Breast epithelium (tissue), 4 donors: ENCODE results near the gene XRN1. TPM values are rescaled to one million over a fixed set of nuclear protein-coding genes. Genes with fewer than 3 reads are reported as not detected.
"Not testable (repeated sequence)": the region's sequence is repeated elsewhere in the genome, so short reads cannot be mapped to it uniquely, and the experiment has no call there.

Source experiments
- DNase-seq, 2 donors: peaks; one replicate each; pipeline ENCODE4 v3.0.0-alpha.2; 2019; ENCODE audit warnings: low spot score in 2 of 2
- H3K27ac ChIP-seq, 2 donors: fragments of 200-600 bp; sonication (generic) in 1 of 2; one replicate each; pipeline ENCODE4 v1.5.1; 2016 to 2019; ENCODE audit warnings: mild to moderate bottlenecking in 1 of 2
- H3K27me3 ChIP-seq, 2 donors: fragments of 200-600 bp; sonication (generic) in 1 of 2; one replicate each; pipeline versions ENCODE4 v1.5.1 to v1.6.0; 2017 to 2019; ENCODE audit warnings: control low read depth in 1 of 2, mild to moderate bottlenecking in 1 of 2
- H3K36me3 ChIP-seq: fragments of 200-600 bp; one replicate; pipeline ENCODE4 v1.5.1; 2019
- H3K4me1 ChIP-seq, 2 donors: fragments of 200-600 bp; sonication (generic); one replicate each; pipeline ENCODE4 v1.5.1; 2016 to 2019; ENCODE audit warnings: control low read depth in 1 of 2
- H3K4me3 ChIP-seq, 3 donors: fragments of 200-600 bp; sonication (generic); 1 replicate in 2 of 3; 2 replicates in 1 of 3; pipeline ENCODE4 v1.5.1; 2016 to 2019; ENCODE audit warnings: mild to moderate bottlenecking in 3 of 3, moderate library complexity in 2 of 3
- H3K9me3 ChIP-seq, 2 donors: fragments of 200-600 bp; sonication (generic) in 1 of 2; one replicate each; pipeline ENCODE4 v1.5.1; 2016 to 2019; ENCODE audit warnings: control low read depth in 1 of 2
- CTCF ChIP-seq, 3 donors: fragments of 450-650 bp; IDR thresholded peaks; one replicate each; pipeline ENCODE4 v1.5.1; 2016 to 2017; ENCODE audit warnings: antibody characterized with exemption in 3 of 3, mild to moderate bottlenecking in 3 of 3, moderate library complexity in 3 of 3
- POLR2A ChIP-seq: fragments of 450-650 bp; IDR thresholded peaks from one replicate; pipeline ENCODE4 v1.6.1; 2016; ENCODE audit warnings: antibody characterized with exemption, mild to moderate bottlenecking, moderate library complexity
- POLR2AphosphoS5 ChIP-seq, 3 donors: sonication (generic); formaldehyde crosslinking; IDR thresholded peaks; one replicate each; pipeline ENCODE4 v1.6.1; 2017; ENCODE audit warnings: antibody characterized with exemption in 3 of 3
- intact Hi-C: fragments of 100-400 bp; cut with DNase I; formaldehyde crosslinking; loops from one replicate; pipeline ENCODE4 v1.15.1; 2023; ENCODE audit warnings: low total_unique reads
- total RNA-seq, 3 donors: library from RNA; depleted of rRNA; stranded (reverse); fragments of >200 nt; gene quantifications; one replicate each; pipeline ENCODE4 v1.1.0, GENCODE V29; 2016

Gene XRN1
- total RNA-seq, 3 donors from 2014 or later: 44.5 to 81.1 (median 51.5) TPM

GRCh38 chr3:142319912-142320311, 127.9 kb downstream of the XRN1 start:
- Histone ChIP-seq H3K27me3 (no peaks in the 10 kb centered on the region), H3K27ac (no peak overlapping the region), H3K4me3 (no peak overlapping the region), H3K9me3 (no peaks in the 10 kb centered on the region), H3K36me3 (peaks cover 5% of the 10 kb centered on the region), H3K4me1 (no peaks in the 10 kb centered on the region)
- no peak for DNase-seq
- intact Hi-C loops: loop anchor here (5.0 kb wide), 1 partner anchor 137 kb away; no protein-coding TSS in a partner anchor
- TF ChIP-seq POLR2AphosphoS5 (IDR thresholded peaks at IDR 0.05) (no peak), POLR2A (no peak), CTCF (IDR thresholded peaks at IDR 0.05) (no peak)

- H3K27me3 ChIP-seq: no peaks in the 10 kb centered on the region
- no peak overlapping the region for H3K27ac ChIP-seq
- H3K4me1 ChIP-seq: no peaks in the 10 kb centered on the region
- TF ChIP-seq POLR2AphosphoS5 (IDR thresholded peaks at IDR 0.05): no peak
- TF ChIP-seq POLR2A: no peak
- no peak for TF ChIP-seq CTCF (IDR thresholded peaks at IDR 0.05)
- H3K4me3 ChIP-seq: no peak overlapping the region
- DNase-seq: no peak
- no peaks in the 10 kb centered on the region for H3K9me3 ChIP-seq
- H3K36me3 ChIP-seq: peaks cover 5% of the 10 kb centered on the region
- intact Hi-C loops: no loop called here
These were observed 128.7 kb downstream of the XRN1 start for GRCh38 chr3:142319094-142319493.

GRCh38 chr3:142318331-142318730, 129.5 kb downstream of the XRN1 start:
- H3K27ac ChIP-seq: no peak overlapping the region

GRCh38 chr3:142315978-142316388, 131.9 kb downstream of the XRN1 start:
- H3K4me3 ChIP-seq, H3K27me3 ChIP-seq, H3K9me3 ChIP-seq, H3K27ac ChIP-seq, intact Hi-C loops, H3K4me1 ChIP-seq, DNase-seq: not testable (repeated sequence)
- peaks cover 12% of the 10 kb centered on the region for H3K36me3 ChIP-seq

More at GRCh38 chr3:142318331-142318730, 129.5 kb downstream of the XRN1 start:
- Histone ChIP-seq H3K4me1 (no peaks in the 10 kb centered on the region), H3K4me3 (no peak overlapping the region), H3K36me3 (peaks cover 8% of the 10 kb centered on the region), H3K27me3 (no peaks in the 10 kb centered on the region), H3K9me3 (no peaks in the 10 kb centered on the region)
- intact Hi-C loops: no loop called here
- TF ChIP-seq POLR2AphosphoS5 (IDR thresholded peaks at IDR 0.05) (no peak), POLR2A (no peak), CTCF (IDR thresholded peaks at IDR 0.05) (no peak)
- no peak for DNase-seq

GRCh38 chr3:142315083-142315482, 132.8 kb downstream of the XRN1 start:
- Histone ChIP-seq H3K27ac (no peak overlapping the region), H3K27me3 (no peaks in the 10 kb centered on the region), H3K4me1 (no peaks in the 10 kb centered on the region), H3K4me3 (no peak overlapping the region), H3K36me3 (peaks cover 12% of the 10 kb centered on the region), H3K9me3 (no peaks in the 10 kb centered on the region)
- intact Hi-C loops: no loop called here
- no peak for TF ChIP-seq CTCF (IDR thresholded peaks at IDR 0.05)
- TF ChIP-seq POLR2AphosphoS5 (IDR thresholded peaks at IDR 0.05): no peak
- no peak for DNase-seq

- intact Hi-C loops: no loop called here
- Histone ChIP-seq H3K9me3 (no peaks in the 10 kb centered on the region), H3K4me1 (no peaks in the 10 kb centered on the region), H3K4me3 (no peak overlapping the region), H3K27ac (no peak overlapping the region), H3K36me3 (peaks cover 8% of the 10 kb centered on the region), H3K27me3 (no peaks in the 10 kb centered on the region)
- TF ChIP-seq POLR2AphosphoS5 (IDR thresholded peaks at IDR 0.05) (no peak), POLR2A (no peak), CTCF (IDR thresholded peaks at IDR 0.05) (no peak)
- DNase-seq: no peak
These were observed 137.4 kb downstream of the XRN1 start for GRCh38 chr3:142310439-142310838.

- H3K36me3 ChIP-seq, H3K4me1 ChIP-seq, H3K27ac ChIP-seq, H3K9me3 ChIP-seq, intact Hi-C loops, DNase-seq, H3K4me3 ChIP-seq, H3K27me3 ChIP-seq: not testable (repeated sequence)
These were observed 145.0 kb downstream of the XRN1 start for GRCh38 chr3:142302847-142303246.
